Measurements from ENCODE around the gene ALX3.

DNA sequence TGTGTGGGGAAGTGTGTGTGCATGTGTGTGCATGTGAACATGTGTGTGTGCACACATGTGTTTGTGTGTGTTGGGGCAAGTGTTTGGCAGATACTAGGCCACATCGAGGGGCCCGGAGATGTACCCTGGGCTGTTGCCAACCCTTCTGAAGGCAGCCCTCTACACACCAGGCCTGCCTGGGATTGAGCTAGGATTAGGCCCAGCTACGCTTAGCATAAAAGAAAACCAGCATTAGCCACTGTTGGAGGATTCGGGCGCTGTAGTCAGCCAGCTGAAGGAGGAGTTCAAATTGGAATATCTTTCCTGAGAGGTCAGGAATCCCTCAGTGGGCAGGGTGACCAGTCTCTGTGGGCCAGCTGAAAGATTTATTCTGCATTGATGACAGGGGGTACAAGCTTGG lies 10.6 kb upstream of the ALX3 start:
- no peak for TF ChIP-seq POLR2A (IDR thresholded peaks at IDR 0.05)
- TF ChIP-seq, protein P1, sequence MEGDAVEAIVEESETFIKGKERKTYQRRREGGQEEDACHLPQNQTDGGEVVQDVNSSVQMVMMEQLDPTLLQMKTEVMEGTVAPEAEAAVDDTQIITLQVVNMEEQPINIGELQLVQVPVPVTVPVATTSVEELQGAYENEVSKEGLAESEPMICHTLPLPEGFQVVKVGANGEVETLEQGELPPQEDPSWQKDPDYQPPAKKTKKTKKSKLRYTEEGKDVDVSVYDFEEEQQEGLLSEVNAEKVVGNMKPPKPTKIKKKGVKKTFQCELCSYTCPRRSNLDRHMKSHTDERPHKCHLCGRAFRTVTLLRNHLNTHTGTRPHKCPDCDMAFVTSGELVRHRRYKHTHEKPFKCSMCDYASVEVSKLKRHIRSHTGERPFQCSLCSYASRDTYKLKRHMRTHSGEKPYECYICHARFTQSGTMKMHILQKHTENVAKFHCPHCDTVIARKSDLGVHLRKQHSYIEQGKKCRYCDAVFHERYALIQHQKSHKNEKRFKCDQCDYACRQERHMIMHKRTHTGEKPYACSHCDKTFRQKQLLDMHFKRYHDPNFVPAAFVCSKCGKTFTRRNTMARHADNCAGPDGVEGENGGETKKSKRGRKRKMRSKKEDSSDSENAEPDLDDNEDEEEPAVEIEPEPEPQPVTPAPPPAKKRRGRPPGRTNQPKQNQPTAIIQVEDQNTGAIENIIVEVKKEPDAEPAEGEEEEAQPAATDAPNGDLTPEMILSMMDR (IDR thresholded peaks at IDR 0.05): no peak
- TF ChIP-seq EP300 (IDR thresholded peaks at IDR 0.05; ENCODE audit: low read depth): no peak

Measured in transverse colon (tissue), 3 donors.